A549 (cell line): ENCODE results near the gene THAP7.

Experiments
- CTCF ChIP-seq: fragments of >200 bp; sonication (Bioruptor Twin); formaldehyde crosslinking; IDR thresholded peaks from 3 replicates; pipeline ENCODE4 v1.5.1; 2016
- HES2 ChIP-seq: fragments of >200 bp; sonication (Bioruptor Twin); formaldehyde crosslinking; IDR thresholded peaks from 2 replicates; pipeline ENCODE4 v1.6.1; 2016

- TF ChIP-seq HES2 (no peak), CTCF (no peak)
These were observed 13.0 kb upstream of the THAP7 start, which contains the start of gene P2RX6 for GRCh38 chr22:21014726-21015465.
